Chondrocyte (in vitro differentiated cells): Measurements from ENCODE around the gene FABP1. TPM values are rescaled to one million over a fixed set of nuclear protein-coding genes. Genes with fewer than 3 reads are reported as not detected.

Experiments
- DNase-seq: peaks from one replicate; pipeline ENCODE4 v3.0.0; 2021; ENCODE audit warnings: mixed read lengths, low spot score
- H3K27ac Mint-ChIP-seq: one replicate; pipeline ENCODE4 v1.8.0; 2021; ENCODE audit warnings: mild to moderate bottlenecking, moderate library complexity, mixed read lengths; ENCODE audit not compliant: unreplicated experiment
- H3K27me3 Mint-ChIP-seq: 2 replicates; pipeline ENCODE4 v1.8.0; 2021; ENCODE audit warnings: low read depth, mixed read lengths
- H3K36me3 Mint-ChIP-seq: 2 replicates; pipeline ENCODE4 v1.8.0; 2021; ENCODE audit warnings: low read depth, mixed read lengths
- H3K4me1 Mint-ChIP-seq: 2 replicates; pipeline ENCODE4 v1.8.0; 2021; ENCODE audit warnings: low read depth, mild to moderate bottlenecking, mixed read lengths
- H3K4me3 Mint-ChIP-seq: one replicate; pipeline ENCODE4 v1.8.0; 2021; ENCODE audit warnings: mild to moderate bottlenecking, moderate library complexity, mixed read lengths; ENCODE audit not compliant: unreplicated experiment
- H3K9me3 Mint-ChIP-seq: 2 replicates; pipeline ENCODE4 v1.8.0; 2021; ENCODE audit warnings: low read depth, mixed read lengths
- total RNA-seq: library from RNA; stranded (reverse); gene quantifications from 3 replicates; pipeline ENCODE4 v1.2.1, GENCODE V29; 2021
- TF ChIP-seq, protein P1 (sequence below): fragments of 200-600 bp; sonication (generic); IDR thresholded peaks from 2 replicates; pipeline ENCODE4 v1.5.0; 2021; ENCODE audit warnings: antibody characterized with exemption, mild to moderate bottlenecking, moderate library complexity

The FABP1 gene
- total RNA-seq, 1 donor from 2014 or later, result not detected

GRCh38 chr2:88131201-88131998 lies 3.5 kb upstream of the FABP1 start:
- TF ChIP-seq, protein P1, sequence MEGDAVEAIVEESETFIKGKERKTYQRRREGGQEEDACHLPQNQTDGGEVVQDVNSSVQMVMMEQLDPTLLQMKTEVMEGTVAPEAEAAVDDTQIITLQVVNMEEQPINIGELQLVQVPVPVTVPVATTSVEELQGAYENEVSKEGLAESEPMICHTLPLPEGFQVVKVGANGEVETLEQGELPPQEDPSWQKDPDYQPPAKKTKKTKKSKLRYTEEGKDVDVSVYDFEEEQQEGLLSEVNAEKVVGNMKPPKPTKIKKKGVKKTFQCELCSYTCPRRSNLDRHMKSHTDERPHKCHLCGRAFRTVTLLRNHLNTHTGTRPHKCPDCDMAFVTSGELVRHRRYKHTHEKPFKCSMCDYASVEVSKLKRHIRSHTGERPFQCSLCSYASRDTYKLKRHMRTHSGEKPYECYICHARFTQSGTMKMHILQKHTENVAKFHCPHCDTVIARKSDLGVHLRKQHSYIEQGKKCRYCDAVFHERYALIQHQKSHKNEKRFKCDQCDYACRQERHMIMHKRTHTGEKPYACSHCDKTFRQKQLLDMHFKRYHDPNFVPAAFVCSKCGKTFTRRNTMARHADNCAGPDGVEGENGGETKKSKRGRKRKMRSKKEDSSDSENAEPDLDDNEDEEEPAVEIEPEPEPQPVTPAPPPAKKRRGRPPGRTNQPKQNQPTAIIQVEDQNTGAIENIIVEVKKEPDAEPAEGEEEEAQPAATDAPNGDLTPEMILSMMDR, result no peak
- H3K4me1 Mint-ChIP-seq, result no peaks in the 10 kb centered on the region
- peaks cover 2% of the 10 kb centered on the region for H3K36me3 Mint-ChIP-seq
- no peak overlapping the region for H3K27ac Mint-ChIP-seq
- H3K27me3 Mint-ChIP-seq, result peaks cover 36% of the 10 kb centered on the region
- no peak overlapping the region for H3K4me3 Mint-ChIP-seq
- no peaks in the 10 kb centered on the region for H3K9me3 Mint-ChIP-seq
- DNase-seq, result no peak

DNA sequence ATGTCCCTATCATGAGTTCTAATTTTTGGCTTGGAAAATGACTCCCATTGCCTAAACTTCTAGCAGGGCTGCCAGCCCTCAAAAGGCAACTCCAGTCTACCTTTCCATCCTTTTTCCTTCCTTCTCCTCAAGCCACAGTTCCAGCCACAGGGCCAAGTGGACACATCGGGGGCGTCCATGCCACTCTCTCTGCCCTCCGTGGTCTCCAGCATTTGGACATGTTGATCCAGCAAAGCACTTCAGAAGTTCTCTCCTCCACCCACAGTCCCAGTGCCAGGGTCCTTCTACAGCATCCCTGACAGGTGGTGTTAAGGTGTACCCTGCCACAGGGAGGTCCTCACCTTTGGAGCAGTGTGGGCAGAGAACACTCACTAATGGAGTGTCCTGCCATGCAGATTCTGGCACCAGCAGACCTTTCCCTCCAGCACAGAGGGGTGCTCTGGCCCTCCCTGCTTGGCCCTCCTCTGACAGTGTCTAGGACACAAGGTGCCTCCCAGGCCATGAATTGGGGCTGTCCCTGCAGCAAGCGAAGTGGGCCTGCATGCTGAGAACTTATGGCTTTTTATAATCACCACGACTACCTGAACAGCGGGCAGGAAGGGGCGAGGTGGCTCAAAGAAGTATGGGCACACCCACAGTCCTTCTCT lies 1.6 kb upstream of the FABP1 start:
- H3K4me1 Mint-ChIP-seq, result no peaks in the 10 kb centered on the region
- H3K9me3 Mint-ChIP-seq, result no peaks in the 10 kb centered on the region
- no peak for DNase-seq
- no peak overlapping the region for H3K4me3 Mint-ChIP-seq
- no peak overlapping the region for H3K27ac Mint-ChIP-seq
- H3K27me3 Mint-ChIP-seq, result peaks cover 36% of the 10 kb centered on the region
- TF ChIP-seq, protein P1, result no peak
- peaks cover 2% of the 10 kb centered on the region for H3K36me3 Mint-ChIP-seq

- no peaks in the 10 kb centered on the region for H3K9me3 Mint-ChIP-seq
- H3K4me3 Mint-ChIP-seq, result no peak overlapping the region
- TF ChIP-seq, protein P1, result no peak
- no peaks in the 10 kb centered on the region for H3K4me1 Mint-ChIP-seq
- no peak overlapping the region for H3K27ac Mint-ChIP-seq
- peaks cover 2% of the 10 kb centered on the region for H3K36me3 Mint-ChIP-seq
- peaks cover 35% of the 10 kb centered on the region for H3K27me3 Mint-ChIP-seq
- no peak for DNase-seq
Measured at GRCh38 chr2:88128654-88129312, 921 bp upstream of the FABP1 start.

DNA sequence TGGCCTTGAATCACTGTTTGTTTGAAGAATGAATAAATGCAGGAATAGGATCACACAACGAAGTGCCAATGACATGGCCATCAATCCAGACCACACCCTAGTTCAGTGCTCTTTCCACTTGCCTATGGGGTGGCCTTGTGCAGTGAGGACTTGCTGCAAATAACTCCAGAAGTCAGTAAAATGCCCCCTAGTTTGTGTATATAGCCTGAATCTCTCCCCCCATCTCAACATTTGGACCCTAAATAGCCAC lies 299 bp downstream of the FABP1 start:
- no peak overlapping the region for H3K27ac Mint-ChIP-seq
- no peaks in the 10 kb centered on the region for H3K4me1 Mint-ChIP-seq
- TF ChIP-seq, protein P1, result no peak
- H3K36me3 Mint-ChIP-seq, result peaks cover 2% of the 10 kb centered on the region
- H3K4me3 Mint-ChIP-seq, result no peak overlapping the region
- no peaks in the 10 kb centered on the region for H3K9me3 Mint-ChIP-seq
- H3K27me3 Mint-ChIP-seq, result peaks cover 36% of the 10 kb centered on the region
- no peak for DNase-seq

DNA sequence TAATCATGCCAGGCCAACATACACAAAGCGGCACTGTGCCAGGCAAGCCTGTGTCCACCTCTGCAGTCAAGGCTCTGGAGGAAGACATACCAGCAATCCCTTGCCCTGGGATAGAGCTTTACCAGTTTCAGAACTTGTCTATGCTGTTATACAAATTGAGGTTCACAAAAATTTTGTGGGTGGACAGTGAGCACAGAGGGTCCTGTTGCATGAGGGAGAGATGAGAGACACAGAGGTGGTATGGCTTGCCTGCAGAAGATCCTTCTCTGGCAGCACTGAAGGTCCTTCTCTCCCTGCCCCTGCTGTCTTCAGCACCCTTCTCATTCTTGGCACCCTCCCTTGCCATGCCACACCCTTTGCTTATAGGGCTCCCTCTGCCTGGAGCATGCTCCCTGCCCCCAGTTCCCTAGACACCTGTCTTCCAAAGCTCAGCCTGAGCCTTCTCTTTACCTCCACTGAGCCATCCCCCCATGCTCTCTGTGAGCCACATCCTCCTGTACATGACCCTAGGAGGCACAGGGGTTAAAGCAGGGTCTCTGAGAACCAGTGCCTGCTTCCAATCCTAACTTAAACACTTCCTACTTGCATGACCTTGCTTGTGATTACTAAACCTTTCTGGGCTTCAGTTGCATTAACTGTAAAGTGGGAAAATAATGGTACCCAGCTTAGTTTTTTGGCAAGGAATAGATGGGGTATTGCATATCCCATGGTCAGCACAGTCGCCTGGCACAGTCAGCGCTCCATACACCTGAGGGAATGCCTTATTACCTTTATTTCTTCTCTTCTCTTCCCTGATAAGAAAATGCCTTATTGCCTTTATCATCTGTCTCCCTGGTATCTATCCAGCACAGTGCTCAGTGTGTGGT lies 857 bp downstream of the FABP1 start:
- H3K27me3 Mint-ChIP-seq, result peaks cover 38% of the 10 kb centered on the region
- peaks cover 2% of the 10 kb centered on the region for H3K36me3 Mint-ChIP-seq
- TF ChIP-seq, protein P1, result no peak
- H3K4me3 Mint-ChIP-seq, result no peak overlapping the region
- no peak overlapping the region for H3K27ac Mint-ChIP-seq
- H3K9me3 Mint-ChIP-seq, result no peaks in the 10 kb centered on the region
- DNase-seq, result no peak
- H3K4me1 Mint-ChIP-seq, result no peaks in the 10 kb centered on the region
